IMR-90 (cell line): Measurements from ENCODE around the gene UBXN6.

Source experiments
- CEBPB ChIP-seq: IDR thresholded peaks from 2 replicates; pipeline ENCODE4 v1.6.1; 2012; ENCODE audit warnings: low read depth, low read length, improper control_type of control experiment
- MXI1 ChIP-seq: IDR thresholded peaks from 2 replicates; pipeline ENCODE4 v1.6.1; 2012; ENCODE audit warnings: low read depth, mild to moderate bottlenecking, low read length, moderate library complexity, borderline replicate concordance
- POLR2A ChIP-seq: IDR thresholded peaks from 2 replicates; pipeline ENCODE4 v1.6.1; 2012; ENCODE audit warnings: mild to moderate bottlenecking, low read depth, low read length
- RAD21 ChIP-seq: IDR thresholded peaks from 2 replicates; pipeline ENCODE4 v1.6.1; 2012; ENCODE audit warnings: low read length, improper control_type of control experiment
- SMC3 ChIP-seq: fragments of 150-350 bp; IDR thresholded peaks from 2 replicates; pipeline ENCODE4 v1.6.1; 2016; ENCODE audit warnings: low read depth, mild to moderate bottlenecking, antibody characterized with exemption, low read length, moderate library complexity
- TF ChIP-seq, protein P1 (sequence below): conservative IDR thresholded peaks from 2 replicates; pipeline ENCODE4 v1.5.1; 2012; ENCODE audit warnings: mild to moderate bottlenecking, low read depth, low read length, improper control_type of control experiment

DNA sequence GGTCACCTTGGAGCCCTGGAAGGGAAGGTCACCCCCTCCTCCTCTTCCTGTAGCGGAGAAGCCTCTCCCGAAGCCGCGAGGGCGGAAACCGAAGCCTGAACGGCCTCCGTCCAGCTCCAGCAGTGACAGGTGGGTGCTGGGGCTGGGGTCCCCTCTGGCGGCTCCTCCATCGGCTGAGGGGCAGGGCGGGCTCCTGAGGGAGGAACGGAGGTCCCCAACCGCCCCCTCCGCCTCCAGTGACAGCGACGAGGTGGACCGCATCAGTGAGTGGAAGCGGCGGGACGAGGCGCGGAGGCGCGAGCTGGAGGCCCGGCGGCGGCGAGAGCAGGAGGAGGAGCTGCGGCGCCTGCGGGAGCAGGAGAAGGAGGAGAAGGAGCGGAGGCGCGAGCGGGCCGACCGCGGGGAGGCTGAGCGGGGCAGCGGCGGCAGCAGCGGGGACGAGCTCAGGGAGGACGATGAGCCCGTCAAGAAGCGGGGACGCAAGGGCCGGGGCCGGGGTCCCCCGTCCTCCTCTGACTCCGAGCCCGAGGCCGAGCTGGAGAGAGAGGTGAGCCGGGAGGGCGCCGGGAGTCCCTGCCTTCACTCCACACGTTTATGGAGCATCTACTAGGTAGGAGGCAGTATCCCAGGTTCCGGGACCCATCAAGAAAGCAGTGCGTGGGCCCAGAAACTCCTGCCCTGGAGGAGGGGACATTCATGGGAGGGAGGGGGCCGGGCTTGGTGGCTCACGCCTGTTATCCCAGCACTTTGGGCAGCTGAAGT, 36.5 kb upstream of the UBXN6 start:
- TF ChIP-seq SMC3 = no peak
- TF ChIP-seq, protein P1, sequence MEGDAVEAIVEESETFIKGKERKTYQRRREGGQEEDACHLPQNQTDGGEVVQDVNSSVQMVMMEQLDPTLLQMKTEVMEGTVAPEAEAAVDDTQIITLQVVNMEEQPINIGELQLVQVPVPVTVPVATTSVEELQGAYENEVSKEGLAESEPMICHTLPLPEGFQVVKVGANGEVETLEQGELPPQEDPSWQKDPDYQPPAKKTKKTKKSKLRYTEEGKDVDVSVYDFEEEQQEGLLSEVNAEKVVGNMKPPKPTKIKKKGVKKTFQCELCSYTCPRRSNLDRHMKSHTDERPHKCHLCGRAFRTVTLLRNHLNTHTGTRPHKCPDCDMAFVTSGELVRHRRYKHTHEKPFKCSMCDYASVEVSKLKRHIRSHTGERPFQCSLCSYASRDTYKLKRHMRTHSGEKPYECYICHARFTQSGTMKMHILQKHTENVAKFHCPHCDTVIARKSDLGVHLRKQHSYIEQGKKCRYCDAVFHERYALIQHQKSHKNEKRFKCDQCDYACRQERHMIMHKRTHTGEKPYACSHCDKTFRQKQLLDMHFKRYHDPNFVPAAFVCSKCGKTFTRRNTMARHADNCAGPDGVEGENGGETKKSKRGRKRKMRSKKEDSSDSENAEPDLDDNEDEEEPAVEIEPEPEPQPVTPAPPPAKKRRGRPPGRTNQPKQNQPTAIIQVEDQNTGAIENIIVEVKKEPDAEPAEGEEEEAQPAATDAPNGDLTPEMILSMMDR = no peak
- TF ChIP-seq MXI1 = no peak
- TF ChIP-seq POLR2A = no peak
- no peak for TF ChIP-seq CEBPB
- no peak for TF ChIP-seq RAD21
